HL-60/S4 (cell line): ENCODE measurements around the gene PCYOX1L.

ENCODE experiments used
- in situ Hi-C: fragments of 300-500 bp; cut with MboI; formaldehyde crosslinking; loops from 2 replicates; pipeline ENCODE4 v1.14.3; 2022; ENCODE audit warnings: low sequenced_read_pairs

PCYOX1L gene

DNA sequence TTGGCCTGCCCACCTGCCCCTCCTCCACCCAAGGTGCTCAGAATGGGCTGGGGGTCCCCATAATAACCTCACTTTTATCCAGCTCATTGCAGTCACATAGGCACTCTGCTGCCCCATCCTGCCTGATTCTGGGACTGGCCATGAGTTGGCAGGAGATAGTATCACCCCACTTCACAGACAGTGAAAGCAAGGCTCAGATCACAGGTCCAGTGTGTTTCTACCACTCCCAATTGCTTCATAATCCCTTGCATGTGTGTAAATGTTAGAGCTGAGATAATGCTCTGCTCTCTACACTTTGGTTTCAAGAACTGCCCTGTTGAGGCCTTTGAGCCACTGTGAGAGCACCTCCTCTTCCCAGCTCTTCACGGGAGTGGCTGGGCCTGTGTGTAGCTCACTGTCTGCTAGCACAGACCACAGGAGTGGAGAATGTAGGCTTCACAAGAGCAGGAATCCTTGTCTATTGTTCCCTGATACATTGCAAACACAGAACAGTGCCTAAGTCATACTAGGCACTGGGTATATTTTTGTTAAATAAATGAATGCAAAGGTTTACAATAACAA lies 8.4 kb downstream of the PCYOX1L start:
- in situ Hi-C loops: no loop called here

DNA sequence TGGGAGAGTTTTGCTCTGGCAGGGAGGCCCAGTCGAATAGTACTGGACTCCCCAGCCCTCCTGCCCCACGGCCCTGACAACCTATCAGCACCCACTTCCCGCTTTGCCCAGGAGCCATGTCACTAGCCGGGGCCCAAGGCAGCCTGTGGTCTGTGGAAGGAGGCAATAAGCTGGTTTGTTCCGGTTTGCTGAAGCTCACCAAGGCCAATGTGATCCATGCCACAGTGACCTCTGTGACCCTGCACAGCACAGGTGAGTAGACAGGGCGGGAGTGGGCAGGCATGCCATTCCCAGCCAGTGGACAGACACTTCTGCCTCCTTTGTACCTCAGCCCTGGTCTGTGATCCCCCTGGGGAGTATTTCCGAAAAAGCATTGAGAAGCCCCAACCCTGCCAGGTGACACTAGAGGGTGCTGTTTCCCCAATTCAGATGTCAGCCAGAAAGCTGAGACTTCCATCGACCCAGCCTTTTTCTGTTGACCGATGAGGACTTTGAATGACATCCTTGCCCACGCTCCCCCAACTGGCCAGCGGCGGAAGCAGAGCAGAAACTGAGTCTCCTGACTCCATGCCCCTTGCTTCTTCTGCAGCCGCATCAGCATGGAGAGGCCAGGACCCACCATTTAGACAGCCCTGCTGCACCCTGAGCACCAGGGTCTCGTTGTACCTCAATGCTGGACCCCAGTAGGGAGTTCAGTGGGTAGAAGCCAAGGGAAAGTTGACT lies 9.6 kb downstream of the PCYOX1L start:
- in situ Hi-C loops: no loop called here

DNA sequence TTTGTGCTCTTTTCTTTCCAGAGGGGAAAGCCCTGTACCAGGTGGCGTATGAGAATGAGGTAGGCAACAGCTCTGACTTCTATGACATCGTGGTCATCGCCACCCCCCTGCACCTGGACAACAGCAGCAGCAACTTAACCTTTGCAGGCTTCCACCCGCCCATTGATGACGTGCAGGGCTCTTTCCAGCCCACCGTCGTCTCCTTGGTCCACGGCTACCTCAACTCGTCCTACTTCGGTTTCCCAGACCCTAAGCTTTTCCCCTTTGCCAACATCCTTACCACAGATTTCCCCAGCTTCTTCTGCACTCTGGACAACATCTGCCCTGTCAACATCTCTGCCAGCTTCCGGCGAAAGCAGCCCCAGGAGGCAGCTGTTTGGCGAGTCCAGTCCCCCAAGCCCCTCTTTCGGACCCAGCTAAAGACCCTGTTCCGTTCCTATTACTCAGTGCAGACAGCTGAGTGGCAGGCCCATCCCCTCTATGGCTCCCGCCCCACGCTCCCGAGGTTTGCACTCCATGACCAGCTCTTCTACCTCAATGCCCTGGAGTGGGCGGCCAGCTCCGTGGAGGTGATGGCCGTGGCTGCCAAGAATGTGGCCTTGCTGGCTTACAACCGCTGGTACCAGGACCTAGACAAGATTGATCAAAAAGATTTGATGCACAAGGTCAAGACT lies 10.3 kb downstream of the PCYOX1L start:
- in situ Hi-C loops: no loop called here

GRCh38 chr5:149370878-149371277 lies 13.0 kb downstream of the PCYOX1L start:
- in situ Hi-C loops: loop anchor here (5.0 kb wide), 1 partner anchor 49 kb away; no protein-coding TSS in a partner anchor

- in situ Hi-C loops: loop anchor here (5.0 kb wide), 1 partner anchor 49 kb away; no protein-coding TSS in a partner anchor
These were observed 13.6 kb downstream of the PCYOX1L start for GRCh38 chr5:149371296-149371962.

DNA sequence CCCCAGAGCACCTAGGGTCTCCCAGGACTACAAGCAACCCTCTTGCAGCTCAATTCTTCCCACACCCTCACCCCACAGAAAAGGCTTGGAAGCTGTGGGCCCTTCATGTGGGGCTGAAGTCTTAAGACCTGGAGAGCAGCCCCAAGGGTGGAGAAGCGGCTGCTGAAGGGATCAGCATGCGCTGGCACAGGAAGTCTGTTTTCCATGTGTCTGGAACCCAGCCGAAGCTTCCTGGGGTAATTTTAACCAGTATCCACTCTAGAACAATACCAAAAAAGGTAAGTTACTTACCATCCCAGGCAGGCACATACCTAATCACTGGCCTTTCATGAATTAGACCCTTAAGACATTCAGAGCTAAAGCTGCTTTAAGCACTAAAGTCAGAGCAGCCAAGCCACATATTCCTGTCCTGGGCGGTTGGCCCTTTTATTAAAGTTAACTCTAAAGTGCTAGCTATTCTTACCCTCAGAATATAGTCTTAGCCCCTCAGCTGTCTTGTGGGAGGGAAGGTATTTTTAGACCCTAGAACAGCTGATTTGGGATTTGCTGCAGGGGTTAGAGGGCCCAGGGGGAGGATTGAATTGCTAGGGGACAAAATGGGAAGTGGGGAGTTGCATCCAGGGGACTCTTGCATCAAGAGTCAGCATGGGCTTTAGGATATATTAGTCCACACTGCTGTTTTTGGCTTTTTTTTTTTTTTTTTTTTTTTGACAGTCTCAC lies 14.4 kb downstream of the PCYOX1L start:
- in situ Hi-C loops: loop anchor here (5.0 kb wide), 1 partner anchor 50 kb away; no protein-coding TSS in a partner anchor

GRCh38 chr5:149372932-149373331 lies 15.1 kb downstream of the PCYOX1L start:
- in situ Hi-C loops: loop anchor here (5.0 kb wide), 1 partner anchor 51 kb away; no protein-coding TSS in a partner anchor

- in situ Hi-C loops: loop anchor here (5.0 kb wide), 1 partner anchor 52 kb away; no protein-coding TSS in a partner anchor
These were observed 16.5 kb downstream of the PCYOX1L start for GRCh38 chr5:149374303-149374702.

DNA sequence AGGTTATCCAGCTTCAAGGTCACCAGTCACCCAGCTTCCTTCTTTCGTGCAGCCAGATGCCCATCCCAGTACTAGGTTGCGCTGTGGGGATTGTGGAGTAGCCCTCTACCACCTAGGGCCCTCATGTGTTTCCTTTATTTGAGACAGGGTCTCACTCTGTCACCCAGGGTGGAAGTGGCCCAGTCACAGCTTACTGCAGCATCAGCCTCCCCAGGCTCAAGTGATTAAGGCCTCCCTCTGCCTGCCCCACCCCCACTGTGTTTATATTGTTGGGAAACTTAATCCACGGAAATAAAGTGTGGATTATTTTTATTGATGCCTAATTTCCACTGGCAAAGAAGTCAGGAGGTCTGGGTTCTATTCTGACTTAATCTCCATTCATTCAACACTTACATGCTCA lies 17.0 kb downstream of the PCYOX1L start:
- in situ Hi-C loops: loop anchor here (5.0 kb wide), 1 partner anchor 52 kb away; no protein-coding TSS in a partner anchor

- in situ Hi-C loops: no loop called here
These were observed 17.6 kb downstream of the PCYOX1L start for GRCh38 chr5:149375434-149375833.

DNA sequence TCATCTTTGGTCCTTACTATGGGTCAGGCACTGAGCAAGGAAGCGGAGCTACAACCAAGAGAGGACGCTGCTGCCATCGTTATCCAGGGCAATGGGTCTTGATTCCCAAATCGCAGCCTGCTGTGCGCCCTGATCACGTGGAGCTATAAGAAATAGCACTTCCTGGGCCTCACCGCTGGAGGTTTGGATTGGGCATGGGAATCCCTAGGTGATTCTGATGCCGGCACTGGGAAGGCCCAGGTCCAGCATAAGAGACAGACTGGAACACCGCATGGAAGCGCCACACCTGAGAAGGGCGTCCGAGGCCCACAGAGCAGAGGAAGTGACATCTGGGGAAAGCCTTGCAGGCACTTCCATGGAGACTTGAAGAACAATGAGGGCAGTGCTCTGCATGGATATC lies 18.3 kb downstream of the PCYOX1L start:
- in situ Hi-C loops: no loop called here

DNA sequence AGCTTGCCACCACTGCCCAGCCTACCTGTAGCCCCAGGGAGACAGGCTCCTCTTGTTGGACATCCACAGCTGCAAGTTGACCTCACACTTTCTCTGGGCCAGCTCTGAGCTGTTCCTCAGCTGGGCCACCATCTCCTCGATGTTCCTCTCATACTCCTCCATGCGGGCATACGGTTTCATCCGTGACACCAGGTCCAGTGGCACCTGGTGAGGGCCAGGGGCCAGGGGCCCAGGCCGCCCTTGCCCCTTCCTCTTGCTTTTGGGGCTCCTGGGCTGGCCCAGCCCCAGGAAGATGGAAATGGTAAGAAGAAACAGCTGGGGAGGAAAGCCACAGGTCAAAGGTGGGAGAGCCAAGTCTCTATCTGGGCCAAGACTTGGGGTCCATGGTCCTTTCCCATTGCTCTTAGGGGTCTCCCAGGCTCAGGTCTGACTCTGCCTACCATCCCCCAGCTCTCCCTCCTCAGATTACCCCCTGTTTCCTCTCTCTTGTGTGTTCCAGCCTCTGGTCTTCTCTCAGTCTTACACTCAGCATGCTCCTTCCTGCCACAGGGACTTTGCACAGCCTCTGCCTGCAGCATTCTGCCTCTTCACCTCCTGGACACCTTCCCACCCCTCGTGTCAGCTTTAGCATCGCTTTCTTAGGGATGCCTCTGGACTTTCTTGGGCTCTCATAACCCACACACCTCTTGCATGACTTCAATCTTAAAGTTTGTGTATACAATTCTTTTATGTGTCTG lies 19.0 kb downstream of the PCYOX1L start:
- in situ Hi-C loops: no loop called here

- in situ Hi-C loops: no loop called here
These were observed 20.5 kb downstream of the PCYOX1L start for GRCh38 chr5:149378241-149378820.

DNA sequence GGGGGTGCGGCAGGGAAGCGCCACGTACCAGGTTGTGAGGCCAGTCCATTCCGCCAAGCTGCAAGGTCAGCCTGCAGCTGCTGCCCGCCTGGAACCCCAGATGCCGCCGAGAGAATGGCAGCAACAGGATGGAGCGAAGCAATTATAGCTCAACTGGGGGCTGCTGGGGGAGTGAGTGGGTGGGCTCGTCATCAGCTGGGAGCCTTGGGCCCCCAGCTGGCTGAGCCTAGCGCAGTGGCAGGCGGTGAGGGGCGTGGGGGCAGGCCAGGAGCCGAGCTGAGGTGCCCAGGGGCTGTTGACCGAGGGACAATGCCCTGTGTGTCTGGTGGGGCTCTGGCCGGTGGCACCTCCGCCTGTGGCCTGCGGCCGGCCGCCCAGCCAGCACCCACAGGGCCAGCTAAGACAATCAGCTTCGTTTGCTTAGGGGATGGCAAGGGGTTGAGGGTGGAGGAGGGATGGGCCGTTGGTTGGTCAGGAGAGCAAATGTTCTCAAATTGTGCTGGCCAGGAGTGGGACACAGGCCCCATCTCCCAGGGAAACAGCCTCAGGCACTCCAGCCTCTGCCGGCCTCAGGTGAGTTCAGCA lies 21.4 kb downstream of the PCYOX1L start, which contains the start of gene IL17B:
Gene IL17B (minus strand): TSS at position 116 of the 585 bp plus-strand sequence. CDS start 67 bp downstream, at position 49.
- in situ Hi-C loops: no loop called here

DNA sequence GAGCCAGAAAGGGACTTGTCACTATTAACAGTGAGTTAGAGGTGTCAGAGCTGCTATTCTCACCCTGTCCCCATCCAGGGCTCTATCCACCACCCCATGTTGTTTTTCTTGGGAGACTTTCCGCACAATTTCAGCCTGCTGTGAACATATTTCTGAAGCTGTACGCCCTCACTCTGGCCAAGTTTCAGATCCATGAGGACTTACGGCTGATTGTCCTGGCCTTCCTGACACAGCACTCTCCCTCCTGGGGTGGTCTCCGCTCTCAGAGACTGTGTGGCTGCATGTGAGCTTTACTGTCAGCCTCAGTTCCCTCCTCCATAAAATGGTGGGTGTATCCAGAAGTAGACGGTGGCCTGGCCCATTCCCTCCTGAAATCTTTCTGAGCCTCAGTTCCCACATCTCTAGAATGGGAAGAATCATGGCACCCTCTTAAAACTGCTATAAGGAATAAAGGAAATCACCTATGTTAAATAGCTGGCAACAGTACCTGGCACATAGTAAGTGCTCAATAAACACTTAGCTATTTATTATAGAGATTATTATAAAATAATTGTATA lies 22.1 kb downstream of the PCYOX1L start:
- in situ Hi-C loops: loop anchor here (10.0 kb wide), 1 partner anchor 55 kb away; no protein-coding TSS in a partner anchor

DNA sequence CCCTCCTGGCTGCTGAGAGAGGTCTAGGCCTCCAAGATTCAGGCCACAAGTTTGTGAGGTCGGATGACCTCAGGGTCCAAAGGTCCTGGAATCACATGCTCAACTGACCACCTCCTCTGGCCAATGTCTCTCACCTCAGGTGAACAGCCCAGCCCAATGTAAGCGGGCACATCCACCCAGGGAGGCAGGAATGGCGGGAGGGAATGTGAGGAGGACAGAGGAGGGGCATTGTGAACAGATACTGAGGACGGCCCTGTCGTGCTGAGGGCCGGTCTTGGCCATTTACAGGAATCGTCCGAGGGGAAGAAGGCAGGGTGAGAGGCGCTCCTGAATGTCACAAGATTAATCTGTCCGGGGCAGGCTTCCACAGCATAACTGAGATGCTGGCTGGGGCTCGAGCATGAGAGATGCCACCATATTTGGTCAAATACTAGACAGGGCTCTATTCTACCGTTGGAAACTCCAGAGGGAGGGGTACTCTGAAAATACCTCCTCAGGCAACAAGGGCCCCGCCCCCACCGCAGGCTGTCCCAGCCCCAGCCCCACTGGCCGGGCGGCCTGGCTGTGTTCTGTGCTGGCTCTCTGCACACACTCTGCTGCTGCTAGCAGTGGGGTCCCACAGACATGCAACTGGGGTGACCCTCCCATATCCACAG lies 22.7 kb downstream of the PCYOX1L start:
- in situ Hi-C loops: loop anchor here (10.0 kb wide), 1 partner anchor 54 kb away; no protein-coding TSS in a partner anchor

- in situ Hi-C loops: loop anchor here (10.0 kb wide), 1 partner anchor 53 kb away; no protein-coding TSS in a partner anchor
These were observed 23.6 kb downstream of the PCYOX1L start for GRCh38 chr5:149381261-149381985.
